Right hindlimb (tissue), 1 donor: ENCODE data around the gene AGBL4.

Experiments
- DNase-seq: peaks from one replicate; pipeline ENCODE4 v3.0.0-alpha.2; 2018

The AGBL4 gene

DNA sequence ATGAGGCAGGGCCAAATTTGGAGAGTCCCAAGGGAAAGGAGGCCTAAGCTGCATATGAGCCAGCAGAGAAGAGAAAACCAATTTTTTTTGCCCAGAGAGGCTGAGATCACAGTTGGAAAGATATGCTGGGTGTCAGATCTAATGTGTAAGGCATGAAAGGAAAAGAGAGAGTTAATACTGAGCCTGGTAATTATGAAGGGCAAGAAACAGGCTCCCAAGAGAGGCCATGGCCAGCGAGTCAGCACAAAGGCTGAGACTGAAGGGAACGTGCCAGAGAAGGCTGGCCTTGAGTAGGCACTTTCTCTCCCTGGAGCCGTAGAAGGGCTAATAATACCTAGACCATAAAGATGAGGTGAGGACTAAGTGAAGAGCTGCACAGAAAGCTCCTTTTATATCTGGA is 1215.3 kb downstream of the AGBL4 start:
- no peak for DNase-seq

DNA sequence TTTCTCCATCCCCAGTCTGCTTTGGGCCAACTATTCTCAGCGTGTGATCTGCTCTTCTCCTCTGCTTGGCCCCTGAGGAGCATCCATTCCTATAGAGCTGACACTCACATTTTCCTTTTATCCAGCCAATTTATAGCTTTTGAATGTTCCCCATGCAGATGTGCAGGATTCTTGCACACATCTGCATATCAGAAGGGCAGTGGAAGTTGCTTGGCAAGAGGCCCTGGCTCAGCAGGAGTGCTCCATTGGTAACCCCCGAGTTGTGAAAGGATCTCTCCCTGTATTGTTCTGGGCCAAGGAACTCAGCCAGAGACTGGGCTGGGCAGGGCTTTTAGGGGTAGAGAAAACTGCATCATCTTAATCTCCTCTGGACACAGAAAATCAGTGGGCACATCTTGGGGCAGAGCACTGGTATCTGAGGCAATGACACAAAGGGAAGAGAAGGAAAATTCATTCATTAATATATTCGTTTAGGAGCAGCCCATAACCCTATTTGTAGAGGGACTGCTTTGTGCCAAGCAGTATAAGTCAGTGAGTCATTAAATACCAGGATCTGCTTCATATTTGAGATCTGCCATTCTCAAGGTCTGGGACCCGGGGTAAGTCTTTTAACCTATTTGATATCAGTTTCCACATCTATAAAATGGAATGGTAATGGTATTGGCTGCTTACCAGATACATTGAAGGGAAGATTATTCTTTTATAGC is 1216.0 kb downstream of the AGBL4 start:
- DNase-seq = peak; percentile 49

DNA sequence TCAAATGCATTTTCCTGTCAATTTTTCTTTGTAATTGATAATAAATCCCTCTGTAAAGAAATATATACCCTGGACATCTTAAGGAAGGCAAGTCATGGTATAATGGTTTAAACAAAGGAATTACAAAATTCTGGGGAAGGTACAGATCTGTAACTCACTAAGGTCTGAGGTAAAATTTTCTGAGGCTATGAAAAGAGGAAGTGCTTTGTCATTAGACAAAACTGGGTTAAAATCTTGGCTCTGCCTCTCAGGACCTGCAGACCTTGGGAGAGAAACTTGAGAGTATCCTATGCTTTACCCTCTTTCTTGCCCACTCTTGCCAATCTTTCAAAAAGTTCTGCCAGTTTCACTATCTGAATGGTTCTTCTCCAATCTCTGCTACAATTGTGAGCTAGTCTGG is 1220.3 kb downstream of the AGBL4 start:
- no peak for DNase-seq

DNA sequence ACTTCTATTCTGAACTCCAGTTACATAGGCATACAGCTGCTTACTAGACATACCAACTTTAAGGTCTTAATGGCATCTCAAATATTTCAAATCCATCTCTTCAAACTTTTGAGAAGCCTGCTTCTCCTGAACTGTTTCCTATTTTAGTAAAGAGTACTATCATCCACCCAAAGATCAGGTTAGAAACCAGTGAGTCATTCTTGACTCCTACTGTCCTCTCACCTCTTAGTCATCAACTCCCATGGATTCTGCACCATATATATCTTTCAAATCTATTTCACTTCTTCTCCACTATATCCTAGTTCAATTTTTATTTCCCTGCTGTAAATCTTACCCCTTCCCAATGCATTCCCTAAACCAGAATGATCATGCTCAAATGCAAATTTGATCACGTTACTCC is 1228.9 kb downstream of the AGBL4 start:
- no peak for DNase-seq

DNA sequence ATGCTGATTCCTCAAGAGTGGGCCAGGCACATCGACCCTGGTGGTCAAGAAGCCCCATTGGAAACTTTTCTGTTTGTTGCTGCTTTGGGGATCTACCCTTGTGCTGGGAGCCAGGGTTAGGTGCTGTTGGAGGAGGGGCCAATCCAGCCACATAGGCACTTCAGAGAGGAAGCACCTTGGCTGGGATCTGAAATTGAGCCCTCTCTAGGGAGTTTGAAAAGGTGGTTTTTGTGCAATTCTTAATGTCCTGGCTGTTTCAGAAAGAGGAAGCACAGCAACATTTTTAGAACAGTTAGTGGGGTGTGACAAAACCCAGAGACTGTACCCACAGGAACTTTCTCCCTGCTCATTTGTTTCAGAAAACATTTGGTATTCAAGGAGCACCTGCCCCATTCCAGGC is 1229.9 kb downstream of the AGBL4 start:
- DNase-seq = no peak

DNA sequence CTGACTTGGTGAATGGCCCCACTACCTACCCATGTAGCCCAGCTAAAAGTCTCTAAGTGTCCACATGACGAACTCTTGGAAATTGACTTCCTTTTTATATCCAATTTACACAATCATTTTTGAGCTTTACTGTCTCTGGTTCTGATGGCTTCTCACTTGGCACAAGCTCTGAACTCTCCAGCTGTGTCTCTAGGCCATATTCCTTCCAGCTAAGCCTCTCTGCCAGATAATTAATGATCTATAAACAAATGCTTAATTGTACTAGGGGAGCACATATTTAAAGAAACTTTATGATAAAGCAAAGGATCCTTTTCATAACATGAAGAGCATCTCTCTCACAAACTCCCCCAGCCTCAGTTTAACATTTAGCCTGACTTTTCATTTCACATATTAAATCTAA is 1230.8 kb downstream of the AGBL4 start:
- DNase-seq = no peak

DNA sequence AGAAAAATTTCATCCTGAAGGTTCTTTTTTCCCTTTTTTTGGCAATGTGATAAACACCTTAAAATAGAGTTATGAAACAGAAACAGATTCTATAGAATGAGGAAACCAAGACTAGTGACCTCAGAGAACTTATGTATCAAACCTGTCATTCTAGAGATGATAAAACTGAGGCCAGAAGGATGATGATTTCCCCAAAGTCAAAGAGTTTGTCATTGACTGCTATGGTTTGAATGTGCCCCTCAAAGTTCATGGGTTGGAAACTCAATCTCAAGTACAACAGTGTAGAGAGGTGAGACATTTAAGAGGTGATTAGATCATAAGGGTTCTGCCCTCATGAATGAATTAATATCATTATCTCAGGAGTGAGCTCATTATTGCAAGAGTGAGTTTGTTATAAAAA is 1233.4 kb downstream of the AGBL4 start:
- DNase-seq = no peak

DNA sequence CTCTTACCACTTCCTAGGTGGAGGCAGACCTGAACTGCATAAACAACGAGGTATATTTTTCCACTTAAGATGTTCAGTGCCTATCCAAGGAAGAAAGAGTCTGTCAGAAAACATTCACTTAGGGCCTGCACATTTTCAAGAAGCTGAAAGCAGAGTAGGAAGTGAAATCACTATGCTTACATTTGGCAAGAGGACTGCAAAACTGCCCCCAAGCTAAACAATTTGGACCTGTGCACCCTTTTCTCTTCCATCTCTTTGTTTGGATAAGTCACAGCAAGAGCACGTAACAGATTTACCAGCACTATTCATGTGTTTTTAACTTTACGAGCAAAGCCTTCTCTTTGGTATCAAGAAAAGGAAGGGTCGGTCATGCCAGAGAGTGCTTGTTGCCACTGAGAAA is 1233.9 kb downstream of the AGBL4 start:
- no peak for DNase-seq

DNA sequence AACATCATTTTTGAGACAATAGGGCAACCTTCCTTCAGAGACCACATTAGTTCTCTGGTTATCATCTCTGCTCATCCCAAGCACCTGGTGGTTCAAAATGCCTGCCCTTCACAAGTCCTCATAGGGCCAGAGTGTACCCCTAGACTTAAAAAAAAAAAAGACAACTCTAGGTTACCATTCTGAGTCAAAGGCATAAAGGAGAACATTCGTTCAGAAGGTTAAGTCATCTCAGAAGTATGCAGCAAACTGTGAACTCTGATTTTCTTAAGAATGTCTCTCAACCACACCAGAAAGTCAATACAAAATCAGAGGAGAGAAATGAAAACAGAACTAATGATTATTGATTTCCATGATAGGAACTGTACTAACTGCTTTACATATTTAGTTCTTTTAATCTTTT is 1237.9 kb downstream of the AGBL4 start:
- DNase-seq = no peak

DNA sequence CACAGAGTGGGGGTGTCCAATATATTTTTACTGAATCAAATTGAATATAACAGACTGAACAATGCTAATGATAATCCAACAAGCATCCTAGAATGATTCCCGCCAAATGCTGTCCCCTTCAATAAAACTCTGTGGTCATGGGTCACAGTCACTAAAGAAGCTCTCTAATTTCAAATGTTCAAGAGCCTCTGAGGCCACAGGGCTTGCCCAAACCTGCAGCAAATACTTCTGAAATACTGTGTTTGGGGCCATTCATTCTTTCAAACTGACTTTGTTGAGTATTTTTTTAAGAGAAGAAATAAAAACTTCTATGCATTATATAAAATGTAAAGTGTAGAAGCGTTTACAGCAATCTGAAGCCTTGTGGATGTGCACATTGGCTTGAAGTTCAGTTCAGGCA is 1239.5 kb downstream of the AGBL4 start:
- no peak for DNase-seq

DNA sequence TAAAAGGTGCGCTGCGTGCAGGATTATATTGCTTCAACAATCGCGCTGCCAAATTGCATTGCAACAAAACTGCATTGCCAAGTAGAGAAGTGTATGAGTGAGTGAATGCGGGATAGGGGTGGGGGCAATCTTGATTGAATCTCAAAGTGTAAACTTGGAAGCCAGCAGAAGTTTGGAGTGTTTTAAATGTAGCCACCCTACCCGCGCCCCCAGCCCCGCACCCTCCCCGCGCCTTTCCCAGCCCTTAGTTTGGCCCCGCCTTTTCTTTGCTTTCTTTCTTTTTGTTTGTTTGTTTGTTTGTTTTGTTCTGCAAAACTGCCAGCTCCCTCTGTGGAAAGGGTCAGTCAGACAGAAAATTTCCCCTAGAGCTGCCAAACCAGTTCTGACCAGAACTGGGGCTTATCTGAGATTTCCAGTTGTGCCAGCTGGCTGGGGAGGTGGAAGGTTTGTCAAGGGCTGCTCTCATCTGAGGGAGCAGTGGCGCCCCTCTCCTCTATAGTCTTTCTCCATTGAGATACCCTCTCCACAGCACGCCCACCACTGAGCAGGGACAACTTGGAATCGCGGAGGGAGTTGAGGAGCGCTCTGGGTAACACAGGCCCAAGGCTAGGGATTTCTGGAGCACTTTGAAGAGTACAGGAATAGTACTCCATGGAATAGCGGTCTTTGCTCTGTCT is 1246.4 kb downstream of the AGBL4 start:
- DNase-seq = peak; percentile 32

DNA sequence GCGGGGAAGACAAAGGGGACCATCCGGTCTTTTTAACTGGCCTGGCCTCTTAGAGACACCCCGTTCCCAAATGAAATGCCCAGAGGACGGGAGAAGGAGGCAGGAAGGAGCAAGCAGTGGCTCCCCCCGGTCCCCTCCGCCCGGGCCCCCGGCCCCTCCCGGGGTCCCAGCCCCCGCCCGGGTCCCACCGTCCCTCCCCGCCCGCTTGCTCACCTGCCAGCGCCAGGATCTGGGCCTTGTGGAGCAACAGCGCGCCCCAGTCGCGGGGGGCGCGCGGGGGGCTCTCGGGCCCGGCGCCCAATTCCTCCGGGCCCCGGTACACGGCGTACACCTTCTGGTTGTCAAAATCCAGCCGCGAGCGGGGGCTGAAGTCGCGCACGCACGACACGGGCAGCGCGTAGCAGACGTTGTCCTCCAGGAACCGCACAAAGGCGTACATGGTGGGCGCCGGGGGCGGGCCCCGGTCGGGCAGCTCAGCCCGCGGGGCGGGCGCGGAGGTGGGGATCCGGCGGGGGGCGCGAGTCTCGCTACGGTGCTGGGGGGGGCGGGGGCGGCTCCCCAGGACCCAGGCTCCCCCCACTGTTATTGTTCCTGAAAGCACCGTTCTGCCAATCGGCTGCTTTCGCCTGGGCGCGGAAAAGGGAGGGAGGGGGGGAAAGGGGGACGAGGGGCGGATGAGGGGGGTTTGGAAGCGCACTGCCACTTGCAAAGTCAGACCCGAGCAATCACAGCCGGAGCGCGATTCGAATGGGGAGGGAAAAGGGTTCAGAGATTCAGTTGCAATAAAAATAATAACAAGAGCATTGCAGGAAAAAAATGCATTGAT is 1247.1 kb downstream of the AGBL4 start, which contains the start of gene BEND5:
BEND5 (minus strand) TSS at position 499 of the 826 bp plus-strand sequence; CDS start at position 439, 60 bp downstream.
- DNase-seq = peak; percentile 92

DNA sequence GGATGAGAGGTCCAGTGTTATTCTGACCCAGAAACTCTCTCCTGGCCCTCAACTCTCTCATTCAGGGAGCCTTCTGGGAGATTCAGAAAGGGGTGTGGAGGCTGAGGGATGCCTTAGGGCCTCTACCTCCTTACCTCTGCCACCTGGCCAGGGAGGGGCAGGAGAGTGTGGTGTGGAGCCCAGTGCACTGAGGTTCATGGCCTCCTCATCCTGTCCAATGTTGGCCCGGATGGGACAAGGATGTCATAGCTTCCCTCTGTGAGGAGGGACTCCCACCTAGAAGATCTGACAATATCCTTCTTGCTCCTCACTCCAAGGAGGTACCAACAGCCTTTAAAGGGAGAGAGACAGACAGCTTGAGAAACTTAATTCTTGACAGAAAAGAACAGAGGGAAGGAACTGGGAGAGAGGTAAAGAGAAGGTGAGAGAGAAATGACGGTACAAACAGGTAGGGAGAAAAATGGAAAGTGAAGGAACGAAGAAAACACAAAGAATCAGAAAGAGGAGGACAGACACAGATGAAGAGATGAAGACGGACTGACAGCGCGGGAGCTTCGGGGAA is 1247.8 kb downstream of the AGBL4 start:
- DNase-seq = no peak

DNA sequence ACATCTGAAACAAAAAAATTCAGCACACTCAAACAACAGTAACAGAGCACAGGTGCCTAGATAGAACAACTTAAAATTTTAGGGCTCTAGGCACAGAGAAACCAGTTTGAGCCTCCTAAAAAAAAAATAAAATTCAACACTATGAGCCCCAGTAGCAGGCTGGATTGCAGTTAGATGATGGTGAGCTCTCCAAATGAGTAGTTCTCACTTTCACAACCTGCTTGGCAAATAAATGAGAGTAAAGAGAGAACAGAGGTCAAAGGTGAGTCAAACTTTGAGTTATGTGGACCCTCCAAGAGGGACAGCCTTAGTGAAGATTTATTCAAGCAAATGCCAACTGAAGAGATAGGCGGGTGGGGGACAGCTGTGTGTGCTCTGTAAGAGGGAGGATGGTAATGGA is 1250.6 kb downstream of the AGBL4 start:
- DNase-seq = no peak

DNA sequence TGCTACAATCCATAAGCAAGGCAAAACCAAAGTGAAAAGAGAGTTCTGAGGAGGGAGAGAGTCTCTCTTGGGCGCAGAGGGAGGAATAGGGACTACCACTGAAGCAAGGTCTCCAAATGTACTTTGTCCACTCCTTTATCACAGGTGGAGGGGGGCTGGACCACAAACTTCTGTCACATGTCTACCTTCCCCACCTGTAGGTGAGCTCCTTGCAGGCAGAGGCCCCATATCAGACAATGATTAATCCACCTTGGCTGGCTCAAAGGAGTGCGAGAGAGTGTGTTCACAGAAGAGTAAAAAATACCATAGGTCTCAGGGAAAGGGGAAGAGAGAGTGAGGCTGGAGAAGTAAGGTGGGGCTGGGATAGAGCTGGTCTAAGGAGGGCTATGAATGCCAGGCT is 1251.5 kb downstream of the AGBL4 start:
- DNase-seq = no peak

DNA sequence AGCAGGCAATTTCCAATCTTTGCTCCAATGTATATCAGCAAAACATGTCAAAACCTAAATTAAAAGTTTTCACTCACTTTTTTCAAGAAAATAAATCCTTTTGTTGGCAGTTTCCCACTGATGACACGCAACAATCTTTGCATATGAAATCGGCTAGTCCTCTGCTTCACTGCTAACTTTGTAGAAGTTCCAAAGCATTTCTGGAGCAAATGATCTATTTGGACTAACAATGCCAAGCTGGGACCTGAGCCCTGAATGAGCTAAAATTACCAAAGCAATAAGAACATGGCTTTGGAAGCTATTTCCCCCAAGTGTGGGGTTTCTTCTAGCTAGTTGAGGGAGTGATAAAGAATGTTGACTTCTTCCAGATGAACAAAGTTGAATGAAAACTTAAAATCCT is 1252.2 kb downstream of the AGBL4 start:
- peak; percentile 31 for DNase-seq

DNA sequence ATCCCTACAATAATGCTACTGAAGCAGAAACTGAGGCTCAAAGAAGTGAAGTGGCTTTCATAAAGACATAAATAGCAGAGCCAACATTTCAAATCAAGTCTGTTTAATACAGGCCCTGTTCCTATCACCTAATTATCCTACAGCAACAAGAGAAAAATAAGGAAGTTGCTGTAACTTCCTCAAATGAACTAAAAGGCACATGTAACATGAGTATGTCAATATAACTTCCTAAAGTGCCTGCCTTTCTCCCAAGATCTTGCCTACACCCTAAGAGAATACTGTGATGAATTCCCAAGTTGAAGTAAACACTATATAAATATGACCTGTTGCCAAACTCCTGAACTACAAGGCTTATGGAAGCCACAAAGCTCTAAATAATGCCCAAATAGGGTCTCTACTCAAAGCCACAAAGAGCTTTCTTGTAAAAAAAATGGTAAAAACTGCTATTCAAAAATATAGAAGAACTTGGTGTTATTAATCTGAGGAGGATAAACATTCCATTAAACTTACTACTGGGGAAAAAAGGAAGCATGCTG is 1255.7 kb downstream of the AGBL4 start:
- DNase-seq = no peak

DNA sequence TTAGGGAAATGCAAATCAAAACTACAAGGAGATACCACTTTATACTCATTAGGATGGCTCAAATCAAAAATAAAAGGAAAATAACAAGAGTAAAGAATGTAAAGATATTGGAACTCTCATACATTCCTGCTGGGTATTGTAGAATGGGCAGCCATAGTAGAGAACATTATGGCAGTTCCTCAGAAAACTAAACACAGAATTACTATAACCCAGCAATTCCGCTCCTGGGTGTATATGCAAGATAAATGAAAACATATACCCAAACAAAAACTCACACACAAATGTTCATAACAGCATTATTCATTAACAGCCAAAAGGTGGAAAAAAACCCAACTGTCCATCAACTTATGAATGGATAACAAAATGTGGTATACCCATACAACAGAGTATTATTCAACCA is 1258.4 kb downstream of the AGBL4 start:
- no peak for DNase-seq

DNA sequence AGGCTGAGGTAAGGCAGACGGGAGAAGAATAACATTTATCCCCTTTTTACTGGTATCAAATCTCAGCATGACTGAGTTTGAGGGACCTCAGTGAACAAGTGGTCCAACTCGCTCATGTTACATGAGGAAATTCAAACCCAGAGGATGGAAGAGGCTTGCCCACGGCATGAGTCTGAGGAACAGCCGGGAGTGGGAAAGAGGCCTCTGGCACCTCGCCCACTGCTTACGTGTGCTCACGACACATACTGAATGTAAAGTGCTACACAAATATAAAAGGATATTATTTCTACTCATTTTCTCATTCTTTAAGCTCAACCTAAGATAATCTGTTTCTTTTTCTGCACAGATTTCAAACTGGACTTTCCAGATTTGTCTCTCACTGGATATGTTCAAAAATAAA is 1261.8 kb downstream of the AGBL4 start:
- DNase-seq = no peak

DNA sequence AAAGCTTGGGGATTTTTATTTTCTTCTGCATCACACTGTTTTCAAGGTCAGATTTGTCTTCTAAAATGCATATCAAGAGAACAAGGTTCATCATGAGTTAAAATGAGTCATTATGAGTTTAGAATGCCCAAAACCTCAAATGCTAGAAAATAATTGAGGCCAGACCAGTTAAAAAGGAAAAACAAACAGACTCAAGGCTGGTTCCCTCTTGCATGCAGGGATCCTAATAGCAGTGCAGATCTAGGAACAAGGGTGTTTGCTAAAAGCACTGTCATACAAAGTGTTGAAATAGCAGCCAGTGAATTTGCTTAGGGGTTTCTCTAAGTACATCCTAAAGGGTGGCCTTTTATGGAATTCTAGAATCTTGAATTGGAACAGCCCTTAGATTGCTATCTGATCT is 1262.3 kb downstream of the AGBL4 start:
- DNase-seq = no peak

DNA sequence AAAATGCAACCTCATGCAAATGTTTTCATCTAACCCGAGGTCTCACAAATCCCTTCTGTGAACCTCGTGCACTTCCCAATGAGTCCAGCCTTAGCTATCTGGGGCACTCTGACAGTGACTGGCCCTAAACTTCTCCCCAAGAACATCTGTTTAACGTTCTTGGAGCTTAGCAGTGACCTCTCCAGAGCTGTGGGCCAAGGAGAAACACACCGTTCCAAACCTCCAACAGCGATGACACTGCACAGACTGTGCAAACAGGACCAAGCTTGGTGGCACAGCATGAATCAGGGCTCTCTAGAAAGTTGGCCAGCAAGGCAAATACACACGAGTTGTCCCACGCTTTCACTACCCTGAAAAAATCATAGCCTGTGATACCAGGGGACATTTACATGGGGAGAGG is 1262.9 kb downstream of the AGBL4 start:
- DNase-seq = no peak

DNA sequence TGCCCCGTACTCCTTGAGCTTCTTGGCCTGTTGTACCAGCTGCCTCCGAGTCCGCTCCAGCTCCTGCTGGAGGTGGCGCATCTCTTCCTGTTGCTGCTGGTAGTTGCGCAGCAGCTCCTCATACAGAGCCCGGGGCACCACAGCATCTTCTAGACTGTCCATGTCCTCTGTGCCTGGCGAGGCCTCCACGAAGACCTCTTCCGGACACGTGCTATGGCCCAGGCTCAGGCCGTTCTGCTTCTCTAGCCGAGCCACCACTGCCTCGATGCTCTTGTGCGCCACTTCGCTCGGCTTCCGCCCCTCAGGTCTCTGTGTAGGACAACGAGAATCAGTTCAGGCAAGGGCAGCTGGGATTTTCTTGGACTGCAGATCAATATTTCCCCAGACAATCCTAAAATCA is 1264.8 kb downstream of the AGBL4 start:
- DNase-seq = no peak

DNA sequence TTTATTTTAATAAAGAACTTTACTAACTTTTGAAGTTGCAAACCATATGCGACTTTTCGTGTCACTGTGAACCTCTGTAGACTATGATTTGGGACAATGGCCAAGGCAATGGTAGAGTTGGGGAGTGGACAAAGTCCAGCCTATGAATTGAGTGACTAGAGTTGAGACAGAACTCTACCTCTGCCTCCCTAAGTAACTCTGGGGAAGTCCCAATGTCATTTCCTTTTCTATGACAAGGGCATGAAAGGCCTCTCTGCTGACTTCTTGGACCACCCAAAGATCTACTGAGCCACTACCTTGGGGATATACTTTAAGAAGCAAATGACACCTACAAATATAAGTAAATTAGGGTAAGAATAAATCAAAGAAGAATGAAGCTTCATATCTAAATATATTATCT is 1266.4 kb downstream of the AGBL4 start:
- DNase-seq = no peak
